Measurements from ENCODE around the gene NCR3LG1.

- TF ChIP-seq SPI1 (IDR thresholded peaks at IDR 0.05; ENCODE audit: borderline replicate concordance, low read depth) (no peak), POLR2AphosphoS5 (IDR thresholded peaks at IDR 0.05; ENCODE audit: low read depth) (no peak)
- TF ChIP-seq, protein P1, sequence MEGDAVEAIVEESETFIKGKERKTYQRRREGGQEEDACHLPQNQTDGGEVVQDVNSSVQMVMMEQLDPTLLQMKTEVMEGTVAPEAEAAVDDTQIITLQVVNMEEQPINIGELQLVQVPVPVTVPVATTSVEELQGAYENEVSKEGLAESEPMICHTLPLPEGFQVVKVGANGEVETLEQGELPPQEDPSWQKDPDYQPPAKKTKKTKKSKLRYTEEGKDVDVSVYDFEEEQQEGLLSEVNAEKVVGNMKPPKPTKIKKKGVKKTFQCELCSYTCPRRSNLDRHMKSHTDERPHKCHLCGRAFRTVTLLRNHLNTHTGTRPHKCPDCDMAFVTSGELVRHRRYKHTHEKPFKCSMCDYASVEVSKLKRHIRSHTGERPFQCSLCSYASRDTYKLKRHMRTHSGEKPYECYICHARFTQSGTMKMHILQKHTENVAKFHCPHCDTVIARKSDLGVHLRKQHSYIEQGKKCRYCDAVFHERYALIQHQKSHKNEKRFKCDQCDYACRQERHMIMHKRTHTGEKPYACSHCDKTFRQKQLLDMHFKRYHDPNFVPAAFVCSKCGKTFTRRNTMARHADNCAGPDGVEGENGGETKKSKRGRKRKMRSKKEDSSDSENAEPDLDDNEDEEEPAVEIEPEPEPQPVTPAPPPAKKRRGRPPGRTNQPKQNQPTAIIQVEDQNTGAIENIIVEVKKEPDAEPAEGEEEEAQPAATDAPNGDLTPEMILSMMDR (IDR thresholded peaks at IDR 0.05; ENCODE audit: insufficient read depth, low read length) = no peak
- TF ChIP-seq, protein P2, sequence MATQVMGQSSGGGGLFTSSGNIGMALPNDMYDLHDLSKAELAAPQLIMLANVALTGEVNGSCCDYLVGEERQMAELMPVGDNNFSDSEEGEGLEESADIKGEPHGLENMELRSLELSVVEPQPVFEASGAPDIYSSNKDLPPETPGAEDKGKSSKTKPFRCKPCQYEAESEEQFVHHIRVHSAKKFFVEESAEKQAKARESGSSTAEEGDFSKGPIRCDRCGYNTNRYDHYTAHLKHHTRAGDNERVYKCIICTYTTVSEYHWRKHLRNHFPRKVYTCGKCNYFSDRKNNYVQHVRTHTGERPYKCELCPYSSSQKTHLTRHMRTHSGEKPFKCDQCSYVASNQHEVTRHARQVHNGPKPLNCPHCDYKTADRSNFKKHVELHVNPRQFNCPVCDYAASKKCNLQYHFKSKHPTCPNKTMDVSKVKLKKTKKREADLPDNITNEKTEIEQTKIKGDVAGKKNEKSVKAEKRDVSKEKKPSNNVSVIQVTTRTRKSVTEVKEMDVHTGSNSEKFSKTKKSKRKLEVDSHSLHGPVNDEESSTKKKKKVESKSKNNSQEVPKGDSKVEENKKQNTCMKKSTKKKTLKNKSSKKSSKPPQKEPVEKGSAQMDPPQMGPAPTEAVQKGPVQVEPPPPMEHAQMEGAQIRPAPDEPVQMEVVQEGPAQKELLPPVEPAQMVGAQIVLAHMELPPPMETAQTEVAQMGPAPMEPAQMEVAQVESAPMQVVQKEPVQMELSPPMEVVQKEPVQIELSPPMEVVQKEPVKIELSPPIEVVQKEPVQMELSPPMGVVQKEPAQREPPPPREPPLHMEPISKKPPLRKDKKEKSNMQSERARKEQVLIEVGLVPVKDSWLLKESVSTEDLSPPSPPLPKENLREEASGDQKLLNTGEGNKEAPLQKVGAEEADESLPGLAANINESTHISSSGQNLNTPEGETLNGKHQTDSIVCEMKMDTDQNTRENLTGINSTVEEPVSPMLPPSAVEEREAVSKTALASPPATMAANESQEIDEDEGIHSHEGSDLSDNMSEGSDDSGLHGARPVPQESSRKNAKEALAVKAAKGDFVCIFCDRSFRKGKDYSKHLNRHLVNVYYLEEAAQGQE (IDR thresholded peaks at IDR 0.05; ENCODE audit: insufficient replicate concordance, low read depth) = no peak
Measured at GRCh38 chr11:17414317-17414737, 62.7 kb downstream of the NCR3LG1 start.
